A549 (cell line): Measurements from ENCODE around the gene GAL3ST1. TPM values are rescaled to one million over a fixed set of nuclear protein-coding genes. Genes with fewer than 3 reads are reported as not detected.

ENCODE experiments used
- ATAC-seq, 2 experiments: fragments of 200-7000 bp in 1 of 2; fragments of >200 bp in 1 of 2; cut with Nextera tagmentation in 1 of 2; cut with Tn5 transposase in 1 of 2; 3 replicates each; pipeline versions ENCODE4 v1.8.0 to v1.9.1; 2018 to 2020; ENCODE audit warnings: mild to moderate bottlenecking in 1 of 2, moderate library complexity in 1 of 2
- CTCF ChIA-PET: fragments of 300-600 bp; sonication (Branson Sonifier 250); formaldehyde crosslinking; extraction: SDS; loops from one replicate; lab custom pipeline; 2021; ENCODE audit warnings: antibody characterized with exemption, inconsistent platforms; lab: Yijun Ruan, JAX
- POLR2A ChIA-PET: fragments of 350-600 bp; formaldehyde crosslinking; extraction: SDS; loops from one replicate; lab custom pipeline; 2021; ENCODE audit warnings: antibody characterized with exemption, inconsistent platforms; lab: Yijun Ruan, JAX
- DNase-seq, 2 experiments: peaks; one replicate each; pipeline versions ENCODE4 v3.0.0 to v3.0.0-alpha.2; 2011 to 2016; ENCODE audit warnings: low read depth in 1 of 2, low spot score in 1 of 2
- FAIRE-seq: peaks from 2 replicates; lab custom pipeline; 2011; peaks lifted over from hg19 to GRCh38; lab: Jason Lieb, UNC
- H3K27ac ChIP-seq, 2 experiments: fragments of >200 bp; sonication (Bioruptor Twin); formaldehyde crosslinking; 3 replicates each; pipeline ENCODE4 v1.5.1; 2016 to 2017
- H3K4me1 ChIP-seq: fragments of >200 bp; sonication (Bioruptor Twin); formaldehyde crosslinking; 3 replicates; pipeline ENCODE4 v1.6.1; 2016
- H3K4me2 ChIP-seq: fragments of >200 bp; sonication (Bioruptor Twin); formaldehyde crosslinking; 3 replicates; pipeline ENCODE4 v1.6.1; 2016
- H3K4me3 ChIP-seq: fragments of >200 bp; sonication (Bioruptor Twin); formaldehyde crosslinking; 3 replicates; pipeline ENCODE4 v1.5.1; 2016
- H3K9me3 ChIP-seq: fragments of >200 bp; sonication (Bioruptor Twin); formaldehyde crosslinking; 3 replicates; pipeline ENCODE4 v1.6.1; 2016
- BCL3 ChIP-seq: fragments of >200 bp; sonication (Bioruptor Twin); formaldehyde crosslinking; IDR thresholded peaks from 3 replicates; pipeline ENCODE4 v1.6.1; 2016
- BHLHE40 ChIP-seq: IDR thresholded peaks from 2 replicates; pipeline ENCODE4 v1.6.1; 2012; ENCODE audit warnings: low read depth, low read length, inconsistent platforms
- EHF ChIP-seq: fragments of 250-450 bp; sonication (Bioruptor Pico); IDR thresholded peaks from 2 replicates; pipeline ENCODE4 v1.5.0; 2020; ENCODE audit warnings: mild to moderate bottlenecking
- EHMT2 ChIP-seq: fragments of 200-600 bp; sonication (generic); IDR thresholded peaks from 2 replicates; pipeline ENCODE4 v1.6.1; 2016; ENCODE audit warnings: antibody characterized with exemption, low read depth, mild to moderate bottlenecking, moderate library complexity
- ELK1 ChIP-seq: fragments of 150-350 bp; IDR thresholded peaks from 2 replicates; pipeline ENCODE4 v1.6.1; 2014; ENCODE audit warnings: low read depth, mild to moderate bottlenecking, low read length
- HDAC2 ChIP-seq: fragments of 200-600 bp; sonication (generic); IDR thresholded peaks from 2 replicates; pipeline ENCODE4 v1.6.1; 2016
- HEYL ChIP-seq: fragments of 250-450 bp; sonication (Bioruptor Pico); IDR thresholded peaks from 2 replicates; pipeline ENCODE4 v1.8.0; 2021; ENCODE audit warnings: mild to moderate bottlenecking, moderate library complexity
- HMGXB4 ChIP-seq: fragments of 250-450 bp; sonication (Bioruptor Pico); IDR thresholded peaks from 2 replicates; pipeline ENCODE4 v1.5.0; 2021; ENCODE audit warnings: mild to moderate bottlenecking, moderate library complexity, borderline replicate concordance
- JUN ChIP-seq, 2 experiments: fragments of >200 bp; sonication (Bioruptor Twin); formaldehyde crosslinking; IDR thresholded peaks; 2 replicates in 1 of 2; 3 replicates in 1 of 2; pipeline ENCODE4 v1.6.1; 2016 to 2017
- MAFK ChIP-seq: fragments of 450-650 bp; IDR thresholded peaks from 2 replicates; pipeline ENCODE4 v1.6.1; 2014; ENCODE audit not compliant: partially characterized antibody
- MAX ChIP-seq: IDR thresholded peaks from 2 replicates; pipeline ENCODE4 v1.6.1; 2012
- NR3C1 ChIP-seq: fragments of >200 bp; sonication (Bioruptor Twin); formaldehyde crosslinking; IDR thresholded peaks from 3 replicates; pipeline ENCODE4 v1.6.1; 2017
- PHF8 ChIP-seq: fragments of 200-600 bp; sonication (generic); IDR thresholded peaks from 2 replicates; pipeline ENCODE4 v1.6.1; 2016; ENCODE audit warnings: low read depth, mild to moderate bottlenecking, antibody characterized with exemption, moderate library complexity, borderline replicate concordance
- RAD21 ChIP-seq, 2 experiments: fragments of >200 bp in 1 of 2; sonication (Bioruptor Twin) in 1 of 2; formaldehyde crosslinking in 1 of 2; IDR thresholded peaks in 1 of 2; conservative IDR thresholded peaks in 1 of 2; 2 replicates in 1 of 2; 3 replicates in 1 of 2; pipeline ENCODE4 v1.6.1; 2012 to 2018; ENCODE audit warnings: inconsistent platforms in 1 of 2
- SMC3 ChIP-seq: fragments of >200 bp; sonication (Bioruptor Twin); formaldehyde crosslinking; IDR thresholded peaks from 3 replicates; pipeline ENCODE4 v1.6.1; 2018; ENCODE audit warnings: inconsistent platforms
- ZNF302 ChIP-seq: fragments of 250-450 bp; sonication (Bioruptor Pico); IDR thresholded peaks from 2 replicates; pipeline ENCODE4 v1.9.0; 2021; ENCODE audit warnings: inconsistent platforms, mild to moderate bottlenecking, moderate library complexity
- WGBS: methylation state at CpG from one replicate; pipeline ENCODE4 v1.1.6; 2017; ENCODE audit errors: missing lambda C conversion rate; 5-methylcytosine and 5-hydroxymethylcytosine counted together
- polyA plus RNA-seq, 4 experiments: library from polyadenylated mRNA; depleted of rRNA in 3 of 4; stranded (reverse); fragments of >200 nt; fragmentation: RNase III in 1 of 4; extraction: RNeasy Plus Mini Kit Qiagen cat#74134 plus additional on column Dnase treatment in 1 of 4; gene quantifications; 2 replicates in 3 of 4; 3 replicates in 1 of 4; pipeline ENCODE4 v1.2.3, GENCODE V29; 2011 to 2017
- TF ChIP-seq, protein P1 (sequence below): fragments of >200 bp; sonication (Bioruptor Twin); formaldehyde crosslinking; IDR thresholded peaks from 3 replicates; pipeline ENCODE4 v1.5.1; 2016

The GAL3ST1 gene
- polyA plus RNA-seq, 2 of the 4 experiments (the other 2 are of a cell fraction), result 8.7 to 14.0 TPM

DNA sequence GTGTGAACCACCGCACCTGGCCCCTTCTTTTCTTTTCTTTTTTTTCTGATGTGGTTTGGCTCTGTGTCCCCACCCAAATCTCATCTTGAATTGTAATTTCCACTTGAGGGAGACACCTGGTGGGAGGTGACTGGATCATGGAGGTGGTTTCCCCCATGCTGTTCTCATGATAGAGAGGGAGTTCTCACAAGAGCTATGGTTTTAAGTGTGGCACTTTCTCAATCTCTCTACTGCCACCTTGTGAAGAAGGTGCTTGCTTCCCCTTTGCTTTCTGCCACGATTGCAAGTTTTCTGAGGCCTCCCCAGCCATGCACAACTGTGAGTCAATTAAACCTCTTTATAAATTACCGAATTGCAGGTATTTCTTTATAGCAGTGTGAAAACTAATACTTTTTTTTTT lies 27.6 kb upstream of the GAL3ST1 start:
- H3K4me1 ChIP-seq, result peaks cover 8% of the 10 kb centered on the region
- WGBS, result 39% methylated on average over 3 of the region's 3 CpGs
- FAIRE-seq (no peak), DNase-seq (peak in 1 of 2 experiments; percentile 62), ATAC-seq (peak in 1 of 2 experiments; percentile 31; a peak in 2 of 6 replicates)
- no peak overlapping the region for H3K4me3 ChIP-seq
- TF ChIP-seq MAFK (peak; percentile 38), RAD21 (conservative IDR thresholded peaks at IDR 0.05 in 1 of 2, IDR thresholded peaks at IDR 0.05 in 1 of 2) (peak; percentile 34 to 45; a peak in 2 of 5 replicates), ELK1 (no peak), PHF8 (no peak), SMC3 (peak; percentile 36; the same call in 1 of the 3 replicates), HEYL (CRISPR knock-in tag) (no peak)
- TF ChIP-seq, protein P1, sequence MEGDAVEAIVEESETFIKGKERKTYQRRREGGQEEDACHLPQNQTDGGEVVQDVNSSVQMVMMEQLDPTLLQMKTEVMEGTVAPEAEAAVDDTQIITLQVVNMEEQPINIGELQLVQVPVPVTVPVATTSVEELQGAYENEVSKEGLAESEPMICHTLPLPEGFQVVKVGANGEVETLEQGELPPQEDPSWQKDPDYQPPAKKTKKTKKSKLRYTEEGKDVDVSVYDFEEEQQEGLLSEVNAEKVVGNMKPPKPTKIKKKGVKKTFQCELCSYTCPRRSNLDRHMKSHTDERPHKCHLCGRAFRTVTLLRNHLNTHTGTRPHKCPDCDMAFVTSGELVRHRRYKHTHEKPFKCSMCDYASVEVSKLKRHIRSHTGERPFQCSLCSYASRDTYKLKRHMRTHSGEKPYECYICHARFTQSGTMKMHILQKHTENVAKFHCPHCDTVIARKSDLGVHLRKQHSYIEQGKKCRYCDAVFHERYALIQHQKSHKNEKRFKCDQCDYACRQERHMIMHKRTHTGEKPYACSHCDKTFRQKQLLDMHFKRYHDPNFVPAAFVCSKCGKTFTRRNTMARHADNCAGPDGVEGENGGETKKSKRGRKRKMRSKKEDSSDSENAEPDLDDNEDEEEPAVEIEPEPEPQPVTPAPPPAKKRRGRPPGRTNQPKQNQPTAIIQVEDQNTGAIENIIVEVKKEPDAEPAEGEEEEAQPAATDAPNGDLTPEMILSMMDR, result peak; percentile 41
- H3K9me3 ChIP-seq, result no peaks in the 10 kb centered on the region
- ChIA-PET CTCF (interaction anchor here (0.5 to 1.7 kb wide), 8 partner anchors 9 to 179 kb away, joined by 3 to 8 read pairs (median 4); no protein-coding TSS in a partner anchor), POLR2A (no interaction called here)
- H3K27ac ChIP-seq, result no peak overlapping the region
- no peak overlapping the region for H3K4me2 ChIP-seq

GRCh38 chr22:30601464-30601863 lies 27.0 kb upstream of the GAL3ST1 start:
- H3K27ac ChIP-seq, result no peak overlapping the region
- H3K9me3 ChIP-seq, result no peaks in the 10 kb centered on the region
- FAIRE-seq (no peak), DNase-seq (no peak), ATAC-seq (no peak)
- no peak overlapping the region for H3K4me2 ChIP-seq
- ChIA-PET CTCF (interaction anchor here (0.5 to 1.7 kb wide), 9 partner anchors 8 to 178 kb away, joined by 3 to 8 read pairs (median 4); no protein-coding TSS in a partner anchor), POLR2A (interaction anchor here (0.8 kb wide), 1 partner anchor 10 kb away, joined by 3 read pairs; the partner anchor contains the start of gene PES1)
- no peak for TF ChIP-seq EHF (CRISPR knock-in tag)
- 62% methylated on average over 5 of the region's 5 CpGs for WGBS
- H3K4me3 ChIP-seq, result no peak overlapping the region
- peaks cover 8% of the 10 kb centered on the region for H3K4me1 ChIP-seq

DNA sequence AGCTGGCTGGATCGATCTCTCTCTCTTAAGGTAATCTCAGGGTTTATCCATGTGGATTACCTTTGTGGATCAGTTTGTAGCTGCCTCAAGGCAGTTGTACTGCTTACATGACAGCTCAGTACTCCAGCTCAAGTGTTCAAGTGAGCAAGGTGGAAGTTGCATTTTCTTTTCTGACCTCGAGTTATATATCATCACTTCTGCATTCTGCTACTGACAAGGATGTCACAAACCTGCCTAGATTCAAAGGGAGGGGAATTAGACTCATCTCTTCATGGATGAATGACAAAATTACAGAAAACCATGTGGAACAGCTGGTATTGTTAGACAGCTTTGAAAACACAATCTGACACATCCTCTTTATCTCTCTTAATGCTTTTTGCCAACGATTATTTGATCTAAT lies 26.5 kb upstream of the GAL3ST1 start:
- no peak for TF ChIP-seq ZNF302 (CRISPR knock-in tag)
- TF ChIP-seq MAX, result no peak
- no peak for TF ChIP-seq HMGXB4 (CRISPR knock-in tag)
- no peak for TF ChIP-seq BCL3
- TF ChIP-seq HDAC2, result no peak
- no peak for TF ChIP-seq NR3C1
- TF ChIP-seq ELK1, result no peak
- no peak for TF ChIP-seq SMC3
- TF ChIP-seq JUN (IDR thresholded peaks at IDR 0.05), result no peak
- no peak for TF ChIP-seq EHMT2
- no peak for TF ChIP-seq BHLHE40
- H3K4me2 ChIP-seq, result no peak overlapping the region
- CTCF ChIA-PET, result interaction anchor here (0.5 to 1.7 kb wide), 2 partner anchors 8 to 156 kb away, joined by 3 to 8 read pairs; no protein-coding TSS in a partner anchor
- DNase-seq, result no peak
- POLR2A ChIA-PET, result interaction anchor here (0.8 kb wide), 1 partner anchor 9 kb away, joined by 3 read pairs; the partner anchor contains the start of gene PES1
- no peak overlapping the region for H3K4me3 ChIP-seq
- WGBS, result 33% methylated on average over 3 of the region's 3 CpGs
- ATAC-seq, result no peak
- no peak for FAIRE-seq
- no peaks in the 10 kb centered on the region for H3K9me3 ChIP-seq
- H3K27ac ChIP-seq, result no peak overlapping the region
- H3K4me1 ChIP-seq, result peaks cover 3% of the 10 kb centered on the region
